GM21737 (cell line): ENCODE measurements around the gene PPM1L.

Source experiments
- ATAC-seq: cut with Tn5 transposase; IDR thresholded peaks from one replicate; pipeline ENCODE4 v1.9.1; 2021; ENCODE audit warnings: mild to moderate bottlenecking, moderate library complexity; ENCODE audit not compliant: unreplicated experiment

PPM1L gene

GRCh38 chr3:160758929-160759577 is 3.0 kb downstream of the PPM1L start:
- ATAC-seq, result no peak

GRCh38 chr3:160763073-160763472 is 7.0 kb downstream of the PPM1L start:
- ATAC-seq, result no peak

- ATAC-seq, result no peak
Measured at GRCh38 chr3:160765211-160765610, 9.2 kb downstream of the PPM1L start.

GRCh38 chr3:160768031-160768430 is 12.0 kb downstream of the PPM1L start:
- ATAC-seq, result no peak

- ATAC-seq, result no peak
Measured at GRCh38 chr3:160768918-160769317, 12.9 kb downstream of the PPM1L start.

GRCh38 chr3:160771811-160772459 is 15.9 kb downstream of the PPM1L start:
- no peak for ATAC-seq

- ATAC-seq, result no peak
Measured at GRCh38 chr3:160773722-160774121, 17.7 kb downstream of the PPM1L start.

GRCh38 chr3:160774172-160774571 is 18.1 kb downstream of the PPM1L start:
- ATAC-seq, result no peak

- ATAC-seq, result no peak
Measured at GRCh38 chr3:160778480-160778879, 22.4 kb downstream of the PPM1L start.

GRCh38 chr3:160779040-160779439 is 23.0 kb downstream of the PPM1L start:
- ATAC-seq, result no peak

GRCh38 chr3:160780245-160780644 is 24.2 kb downstream of the PPM1L start:
- ATAC-seq, result no peak

- ATAC-seq, result no peak
Measured at GRCh38 chr3:160781402-160781801, 25.4 kb downstream of the PPM1L start.

- ATAC-seq, result no peak
Measured at GRCh38 chr3:160781863-160782262, 25.8 kb downstream of the PPM1L start.

GRCh38 chr3:160784853-160785252 is 28.8 kb downstream of the PPM1L start:
- no peak for ATAC-seq

- no peak for ATAC-seq
Measured at GRCh38 chr3:160790726-160791125, 34.7 kb downstream of the PPM1L start.

GRCh38 chr3:160792540-160792939 is 36.5 kb downstream of the PPM1L start:
- no peak for ATAC-seq

GRCh38 chr3:160793722-160794252 is 37.8 kb downstream of the PPM1L start:
- ATAC-seq, result no peak

GRCh38 chr3:160796089-160796812 is 40.2 kb downstream of the PPM1L start:
- no peak for ATAC-seq

- no peak for ATAC-seq
Measured at GRCh38 chr3:160796813-160797164, 40.8 kb downstream of the PPM1L start.

- no peak for ATAC-seq
Measured at GRCh38 chr3:160797356-160797755, 41.3 kb downstream of the PPM1L start.

- peak; percentile 58 for ATAC-seq
Measured at GRCh38 chr3:160801386-160802118, 45.5 kb downstream of the PPM1L start.
